OCI-LY1 (cell line): ENCODE data around the gene SPECC1L.
A peak's percentile ranks its signal among the peaks of the same experiment; 100 is the strongest.
"Not testable (repeated sequence)": the region's sequence is repeated elsewhere in the genome, so short reads cannot be mapped to it uniquely, and the experiment has no call there.

ENCODE experiments used
- H2AFZ ChIP-seq: fragments of 200-600 bp; sonication (generic), shearing (Covaris generic); 2 replicates; pipeline ENCODE4 v1.6.0; 2014; ENCODE audit warnings: antibody characterized with exemption, mild to moderate bottlenecking, low read length
- H3F3A ChIP-seq: fragments of 200-600 bp; sonication (generic), shearing (Covaris generic); 2 replicates; pipeline ENCODE4 v1.6.0; 2014; ENCODE audit warnings: mild to moderate bottlenecking, antibody characterized with exemption, low read length, moderate library complexity; ENCODE audit not compliant: insufficient read depth
- H3K27ac ChIP-seq: fragments of 200-600 bp; sonication (generic); 2 replicates; pipeline ENCODE4 v1.5.1; 2014; ENCODE audit warnings: low read length, mixed run types, mild to moderate bottlenecking, low read depth; ENCODE audit not compliant: poor library complexity, severe bottlenecking
- H3K27me3 ChIP-seq: fragments of 200-600 bp; sonication (generic); 2 replicates; pipeline ENCODE4 v1.6.0; 2014; ENCODE audit warnings: antibody characterized with exemption, mild to moderate bottlenecking, low read length, moderate library complexity; ENCODE audit not compliant: insufficient read depth
- H3K36me3 ChIP-seq: fragments of 200-600 bp; sonication (generic); 2 replicates; pipeline ENCODE4 v1.6.1; 2014; ENCODE audit warnings: mild to moderate bottlenecking, antibody characterized with exemption, low read length, moderate library complexity, mixed read lengths; ENCODE audit not compliant: insufficient read depth
- H3K4me1 ChIP-seq: fragments of 200-600 bp; sonication (generic); 2 replicates; pipeline ENCODE4 v1.5.1; 2014; ENCODE audit warnings: mild to moderate bottlenecking, low read length, moderate library complexity; ENCODE audit not compliant: insufficient read depth, severe bottlenecking
- H3K4me2 ChIP-seq: fragments of 200-600 bp; sonication (generic), shearing (Covaris generic); 2 replicates; pipeline ENCODE4 v1.6.1; 2014; ENCODE audit warnings: low read length
- H3K4me3 ChIP-seq: fragments of 200-600 bp; sonication (generic); 2 replicates; pipeline ENCODE4 v1.5.1; 2014; ENCODE audit warnings: low read length, low read depth, mild to moderate bottlenecking, mixed read lengths; ENCODE audit not compliant: poor library complexity, severe bottlenecking
- H3K79me2 ChIP-seq: fragments of 200-600 bp; shearing (Covaris generic); 2 replicates; pipeline ENCODE4 v1.6.1; 2016; ENCODE audit warnings: mixed run types, low read length, mixed read lengths; ENCODE audit not compliant: insufficient read depth
- H3K9ac ChIP-seq: fragments of 200-600 bp; sonication (generic), shearing (Covaris generic); 2 replicates; pipeline ENCODE4 v1.6.1; 2014; ENCODE audit warnings: mild to moderate bottlenecking, low read length, mixed read lengths
- H3K9me2 ChIP-seq: fragments of 200-600 bp; sonication (generic), shearing (Covaris generic); 2 replicates; pipeline ENCODE4 v1.6.1; 2014; ENCODE audit warnings: low read depth, mild to moderate bottlenecking, low read length, mixed read lengths
- H3K9me3 ChIP-seq: fragments of 200-600 bp; shearing (Covaris generic); 2 replicates; pipeline ENCODE4 v1.6.1; 2014; ENCODE audit warnings: low read length, mixed read lengths
- H4K20me1 ChIP-seq: fragments of 200-600 bp; sonication (generic), shearing (Covaris generic); 2 replicates; pipeline ENCODE4 v1.6.0; 2016; ENCODE audit warnings: mild to moderate bottlenecking, low read length; ENCODE audit not compliant: insufficient read depth
- EZH2 ChIP-seq: fragments of 200-600 bp; sonication (generic), shearing (Covaris generic); IDR thresholded peaks from 2 replicates; pipeline ENCODE4 v1.8.0; 2017; ENCODE audit warnings: borderline replicate concordance, mixed run types, mild to moderate bottlenecking, antibody characterized with exemption, low read length, moderate library complexity, mixed read lengths
- TF ChIP-seq, protein P1 (sequence below): fragments of 200-600 bp; sonication (generic), shearing (Covaris generic); IDR thresholded peaks from 2 replicates; pipeline ENCODE4 v1.5.1; 2017; ENCODE audit warnings: mild to moderate bottlenecking, antibody characterized with exemption, low read length, moderate library complexity, mixed read lengths

Gene SPECC1L

DNA sequence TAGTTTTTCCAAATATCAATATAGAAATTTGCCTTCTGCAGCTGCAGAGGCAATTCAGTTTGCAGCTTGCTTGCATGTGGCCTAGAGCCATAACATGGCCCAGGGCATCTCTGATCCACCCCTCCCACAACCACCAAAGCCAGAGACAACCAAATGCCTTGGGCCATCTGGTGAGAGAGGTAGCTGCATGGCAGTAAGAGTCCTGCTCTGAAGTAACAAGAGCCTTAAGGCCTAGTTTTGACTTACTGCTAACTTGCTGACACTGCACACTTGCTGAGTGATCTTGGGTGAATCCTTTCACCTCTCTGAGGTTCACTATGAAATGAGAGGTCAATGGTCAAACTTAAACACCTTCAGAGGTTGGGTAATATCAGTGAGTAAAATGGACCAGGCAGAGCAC, 4.9 kb upstream of the SPECC1L start:
- H3K4me2 ChIP-seq = no peak overlapping the region
- H3K36me3 ChIP-seq = no peaks in the 10 kb centered on the region
- H3K27ac ChIP-seq = no peak overlapping the region
- H3K79me2 ChIP-seq = no peaks in the 10 kb centered on the region
- H3K9me2 ChIP-seq = no peaks in the 10 kb centered on the region
- H3K4me3 ChIP-seq = no peak overlapping the region
- TF ChIP-seq, protein P1, sequence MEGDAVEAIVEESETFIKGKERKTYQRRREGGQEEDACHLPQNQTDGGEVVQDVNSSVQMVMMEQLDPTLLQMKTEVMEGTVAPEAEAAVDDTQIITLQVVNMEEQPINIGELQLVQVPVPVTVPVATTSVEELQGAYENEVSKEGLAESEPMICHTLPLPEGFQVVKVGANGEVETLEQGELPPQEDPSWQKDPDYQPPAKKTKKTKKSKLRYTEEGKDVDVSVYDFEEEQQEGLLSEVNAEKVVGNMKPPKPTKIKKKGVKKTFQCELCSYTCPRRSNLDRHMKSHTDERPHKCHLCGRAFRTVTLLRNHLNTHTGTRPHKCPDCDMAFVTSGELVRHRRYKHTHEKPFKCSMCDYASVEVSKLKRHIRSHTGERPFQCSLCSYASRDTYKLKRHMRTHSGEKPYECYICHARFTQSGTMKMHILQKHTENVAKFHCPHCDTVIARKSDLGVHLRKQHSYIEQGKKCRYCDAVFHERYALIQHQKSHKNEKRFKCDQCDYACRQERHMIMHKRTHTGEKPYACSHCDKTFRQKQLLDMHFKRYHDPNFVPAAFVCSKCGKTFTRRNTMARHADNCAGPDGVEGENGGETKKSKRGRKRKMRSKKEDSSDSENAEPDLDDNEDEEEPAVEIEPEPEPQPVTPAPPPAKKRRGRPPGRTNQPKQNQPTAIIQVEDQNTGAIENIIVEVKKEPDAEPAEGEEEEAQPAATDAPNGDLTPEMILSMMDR = no peak
- TF ChIP-seq EZH2 = no peak
- H2AFZ ChIP-seq = no peak overlapping the region
- H3K9me3 ChIP-seq = no peaks in the 10 kb centered on the region
- H3K27me3 ChIP-seq = no peaks in the 10 kb centered on the region
- no peaks in the 10 kb centered on the region for H4K20me1 ChIP-seq
- H3K9ac ChIP-seq = no peak overlapping the region
- peaks cover 18% of the 10 kb centered on the region for H3K4me1 ChIP-seq
- no peaks in the 10 kb centered on the region for H3F3A ChIP-seq

DNA sequence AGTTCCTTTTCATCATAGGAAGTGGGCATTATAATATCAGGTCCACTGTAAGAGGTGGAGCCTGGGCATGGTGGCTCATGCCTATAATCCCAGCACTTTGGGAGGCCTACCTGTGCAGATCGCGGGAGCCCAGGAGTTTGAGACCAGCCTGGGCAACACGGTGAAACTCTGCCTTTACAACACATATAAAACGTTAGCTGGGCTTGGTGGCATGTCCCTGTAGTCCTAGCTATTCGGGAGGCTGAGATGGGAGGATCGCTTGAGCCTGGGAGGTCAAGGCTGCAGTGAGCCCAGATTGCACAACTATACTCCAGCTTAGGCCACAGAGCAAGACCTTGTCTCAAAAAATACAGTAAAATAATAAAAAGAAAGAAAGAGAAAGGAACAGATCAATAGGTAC, 4.1 kb upstream of the SPECC1L start:
- H3F3A ChIP-seq, H3K4me3 ChIP-seq, H4K20me1 ChIP-seq, H3K9ac ChIP-seq, H3K4me2 ChIP-seq, H3K9me3 ChIP-seq, H3K36me3 ChIP-seq, H2AFZ ChIP-seq, H3K27ac ChIP-seq, H3K9me2 ChIP-seq, H3K27me3 ChIP-seq, H3K79me2 ChIP-seq: not testable (repeated sequence)
- H3K4me1 ChIP-seq = peaks cover 18% of the 10 kb centered on the region

DNA sequence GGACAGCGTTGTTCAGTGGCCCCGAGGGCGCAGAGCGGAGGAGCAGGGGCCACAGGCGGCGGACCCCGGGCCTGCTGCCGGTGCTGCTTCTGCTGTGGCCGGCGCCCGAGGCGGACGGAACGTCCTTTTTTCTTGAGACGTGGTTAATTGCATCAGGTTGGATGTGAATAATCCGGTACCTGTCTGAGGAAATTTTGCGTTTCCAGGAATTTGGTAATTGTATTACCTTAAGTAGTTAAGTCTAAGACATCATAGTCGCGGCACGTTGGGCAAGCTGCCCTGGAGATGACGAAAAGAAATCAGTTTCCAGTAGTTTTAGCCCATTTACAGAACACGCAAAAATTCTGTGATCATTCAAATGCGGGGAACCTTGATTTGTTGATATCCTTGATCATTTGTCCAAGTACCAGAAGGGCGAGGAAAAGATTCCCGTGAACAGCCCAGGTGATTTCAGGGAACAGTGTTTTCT, 789 bp downstream of the SPECC1L start:
- Histone ChIP-seq H3K36me3 (no peaks in the 10 kb centered on the region), H3K27ac (peak overlapping the region; percentile 66), H3K9me2 (no peaks in the 10 kb centered on the region), H3K79me2 (peaks cover 47% of the 10 kb centered on the region), H3K9ac (peak overlapping the region; percentile 97), H3K9me3 (no peaks in the 10 kb centered on the region), H2AFZ (no peak overlapping the region), H3K4me3 (peak overlapping the region; percentile 95), H3K4me1 (peaks cover 37% of the 10 kb centered on the region), H3K27me3 (no peaks in the 10 kb centered on the region), H4K20me1 (no peaks in the 10 kb centered on the region), H3F3A (no peaks in the 10 kb centered on the region), H3K4me2 (peak overlapping the region; percentile 85)
- TF ChIP-seq EZH2 = no peak
- TF ChIP-seq, protein P1 = no peak

DNA sequence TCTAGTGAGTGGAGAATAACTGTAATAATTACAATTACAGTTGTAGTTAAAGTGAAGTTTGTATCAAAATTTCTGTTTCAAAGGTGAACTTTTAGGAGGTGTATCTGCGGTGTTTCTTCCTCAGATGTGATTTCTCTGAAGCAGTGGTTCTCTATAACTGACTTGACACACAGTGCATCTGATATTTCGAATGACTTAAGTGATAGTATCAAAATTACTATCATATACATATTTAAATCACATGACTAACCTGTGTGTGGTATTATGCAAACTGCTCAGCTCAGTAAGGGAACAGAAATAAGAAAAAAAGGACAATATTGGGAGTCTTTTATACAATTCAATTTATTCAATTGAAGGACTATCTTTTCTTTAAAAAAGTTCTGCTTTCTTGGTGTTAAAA, 2.4 kb downstream of the SPECC1L start:
- H2AFZ ChIP-seq, H3K36me3 ChIP-seq, H3K9me3 ChIP-seq, H3K27me3 ChIP-seq, H3F3A ChIP-seq, H4K20me1 ChIP-seq, H3K9me2 ChIP-seq: not testable (repeated sequence)
- Histone ChIP-seq H3K9ac (peak overlapping the region; percentile 18; the same call in 1 of the 2 replicates), H3K27ac (peak overlapping the region; percentile 76), H3K4me2 (peak overlapping the region; percentile 85), H3K4me1 (peaks cover 37% of the 10 kb centered on the region), H3K79me2 (peaks cover 59% of the 10 kb centered on the region), H3K4me3 (peak overlapping the region; percentile 95)

DNA sequence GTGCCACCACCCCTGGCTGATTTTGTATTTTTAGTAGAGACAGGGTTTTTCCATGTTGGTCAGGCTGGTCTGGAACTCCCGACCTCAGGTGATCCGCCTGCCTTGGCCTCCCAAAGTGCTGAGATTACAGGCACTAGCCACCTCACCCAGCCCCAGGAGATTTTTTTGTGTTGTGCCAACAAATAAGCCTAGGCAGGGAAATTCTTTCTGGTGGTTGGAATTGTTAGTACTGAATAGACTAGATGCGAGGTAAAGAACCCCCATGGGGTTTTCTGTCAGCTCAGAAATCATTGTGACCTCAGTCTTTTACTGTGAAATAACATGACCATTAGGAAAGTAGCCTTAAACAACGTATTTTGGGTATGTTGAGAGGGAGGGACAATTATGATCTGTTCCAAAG, 3.3 kb downstream of the SPECC1L start:
- Histone ChIP-seq H3K4me1 (peaks cover 37% of the 10 kb centered on the region), H3K4me3 (peak overlapping the region; percentile 95), H3K27ac (peak overlapping the region; percentile 76), H3K79me2 (peaks cover 62% of the 10 kb centered on the region), H3K4me2 (peak overlapping the region; percentile 85)
- not testable (repeated sequence) for H3K9ac ChIP-seq, H3K27me3 ChIP-seq, H3K9me3 ChIP-seq, H3F3A ChIP-seq, H4K20me1 ChIP-seq, H3K36me3 ChIP-seq, H3K9me2 ChIP-seq, H2AFZ ChIP-seq
